K562 (cell line): Measurements from ENCODE around the gene ADCYAP1.

Source experiments
- CHD2 ChIP-seq: IDR thresholded peaks from 2 replicates; pipeline ENCODE4 v1.6.1; 2011; ENCODE audit warnings: low read depth, low read length
- FOS ChIP-seq: IDR thresholded peaks from 3 replicates; pipeline ENCODE4 v1.6.1; 2011; ENCODE audit not compliant: insufficient read length; ENCODE audit errors: extremely low read depth
- FOXK2 ChIP-seq, 2 experiments: fragments of 450-650 bp; IDR thresholded peaks in 1 of 2; conservative IDR thresholded peaks in 1 of 2; 2 replicates each; pipeline ENCODE4 v1.6.1; 2016; ENCODE audit warnings: low read depth in 2 of 2, mild to moderate bottlenecking in 1 of 2
- KDM1A ChIP-seq, 2 experiments: fragments of 450-650 bp; IDR thresholded peaks; 2 replicates each; pipeline ENCODE4 v1.6.1; 2016; ENCODE audit warnings: mild to moderate bottlenecking in 2 of 2
- PHB2 ChIP-seq: fragments of 450-650 bp; IDR thresholded peaks from 2 replicates; pipeline ENCODE4 v1.6.1; 2017; ENCODE audit warnings: low read depth
- PHF21A ChIP-seq: fragments of 450-650 bp; IDR thresholded peaks from 2 replicates; pipeline ENCODE4 v1.6.1; 2017; ENCODE audit warnings: low read depth, borderline replicate concordance
- POLR2AphosphoS5 ChIP-seq: IDR thresholded peaks from 2 replicates; pipeline ENCODE4 v1.6.1; 2011; ENCODE audit warnings: mild to moderate bottlenecking, low read depth, low read length, moderate library complexity; ENCODE audit not compliant: control insufficient read depth, insufficient read depth
- TCF7 ChIP-seq: sonication (generic); IDR thresholded peaks from 2 replicates; pipeline ENCODE4 v1.6.1; 2016; ENCODE audit warnings: antibody characterized with exemption, borderline replicate concordance

DNA sequence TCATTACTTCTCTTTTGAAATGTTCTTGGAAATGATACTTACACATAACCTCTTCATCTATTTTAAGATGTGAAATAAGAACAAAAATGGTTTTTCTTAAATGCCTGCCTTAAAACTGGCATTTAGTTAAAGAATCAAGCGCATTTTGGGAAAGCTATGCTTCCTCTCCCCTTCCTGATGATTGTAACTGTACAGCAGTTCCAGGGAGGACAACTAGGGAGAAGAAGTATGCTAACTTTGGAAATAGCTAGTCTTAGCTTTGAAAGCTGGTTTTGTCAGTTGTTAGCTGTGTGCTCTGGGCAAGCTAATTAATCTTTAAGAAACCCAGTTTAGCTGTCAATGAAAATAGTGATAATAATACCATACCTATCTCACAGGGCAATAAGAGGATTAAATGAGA lies 8.4 kb upstream of the ADCYAP1 start:
- TF ChIP-seq PHB2, result no peak
- no peak for TF ChIP-seq CHD2
- TF ChIP-seq PHF21A, result no peak
- no peak for TF ChIP-seq FOS
- TF ChIP-seq TCF7, result no peak
- TF ChIP-seq POLR2AphosphoS5, result no peak
- TF ChIP-seq FOXK2 (conservative IDR thresholded peaks at IDR 0.05 in 1 of 2, IDR thresholded peaks at IDR 0.05 in 1 of 2; ENCODE audit: low read depth in 2 of 2), result no peak
- no peak for TF ChIP-seq KDM1A (IDR thresholded peaks at IDR 0.05)
